Measurements from ENCODE around the gene LRRC61.

Gene LRRC61

DNA sequence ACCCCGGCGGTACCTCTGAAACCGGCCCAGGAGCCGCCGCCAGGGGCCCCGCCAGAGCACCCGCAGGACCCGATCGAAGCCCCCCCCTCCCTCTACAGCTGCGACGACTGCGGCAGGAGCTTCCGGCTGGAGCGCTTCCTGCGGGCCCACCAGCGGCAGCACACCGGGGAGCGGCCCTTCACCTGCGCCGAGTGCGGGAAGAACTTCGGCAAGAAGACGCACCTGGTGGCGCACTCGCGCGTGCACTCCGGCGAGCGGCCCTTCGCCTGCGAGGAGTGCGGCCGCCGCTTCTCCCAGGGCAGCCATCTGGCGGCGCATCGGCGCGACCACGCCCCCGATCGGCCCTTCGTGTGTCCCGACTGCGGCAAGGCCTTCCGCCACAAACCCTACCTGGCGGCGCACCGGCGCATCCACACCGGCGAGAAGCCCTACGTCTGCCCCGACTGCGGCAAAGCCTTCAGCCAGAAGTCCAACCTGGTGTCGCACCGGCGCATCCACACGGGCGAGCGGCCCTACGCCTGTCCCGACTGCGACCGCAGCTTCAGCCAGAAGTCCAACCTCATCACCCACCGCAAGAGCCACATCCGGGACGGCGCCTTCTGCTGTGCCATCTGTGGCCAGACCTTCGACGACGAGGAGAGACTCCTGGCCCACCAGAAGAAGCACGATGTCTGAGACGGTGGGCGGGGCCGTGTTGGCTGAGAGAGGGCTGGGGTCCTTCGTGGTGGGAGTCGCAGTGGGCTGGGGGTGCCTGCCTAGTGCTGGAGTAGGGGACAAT, 49.3 kb downstream of the LRRC61 start:
- DNase-seq: no peak

DNA sequence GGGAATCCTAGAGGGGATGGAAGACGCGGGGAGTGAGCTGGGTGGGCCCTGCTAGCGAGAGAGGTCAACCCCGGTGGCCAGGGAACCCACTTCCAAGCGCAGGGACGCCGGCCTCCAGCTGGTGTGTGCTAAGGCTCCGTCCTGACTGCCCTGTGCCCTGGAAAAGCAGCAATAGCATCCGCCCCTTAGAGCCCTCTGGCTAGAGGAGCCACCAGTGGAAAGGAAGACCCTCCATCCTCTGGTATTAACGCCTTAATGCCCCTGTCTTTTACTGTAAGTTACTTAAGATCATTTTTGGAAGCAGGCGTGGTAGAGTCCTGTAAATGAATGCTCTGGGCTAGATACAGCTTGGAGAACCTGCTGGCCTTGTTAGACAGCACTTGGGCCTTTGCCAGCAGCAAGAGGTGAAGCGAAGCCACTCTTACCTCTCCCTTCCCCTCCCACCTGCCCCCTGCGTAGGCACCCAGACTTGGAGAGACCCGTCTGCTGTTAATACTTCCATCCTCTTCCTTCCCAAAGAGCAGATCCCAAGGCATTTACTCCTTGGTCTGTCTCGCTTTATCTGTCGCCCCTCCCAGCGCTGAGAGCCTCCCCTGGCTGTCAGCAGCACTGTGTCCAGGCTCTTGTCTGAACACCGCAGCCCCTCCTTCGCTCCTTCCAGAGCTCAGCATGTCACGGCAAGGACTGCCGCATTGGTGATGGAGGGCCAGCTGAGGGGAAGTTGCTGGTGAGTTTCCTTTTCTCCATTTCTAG, 50.1 kb downstream of the LRRC61 start:
- DNase-seq: no peak

GRCh38 chr7:150374026-150374425, 50.9 kb downstream of the LRRC61 start:
- no peak for DNase-seq

DNA sequence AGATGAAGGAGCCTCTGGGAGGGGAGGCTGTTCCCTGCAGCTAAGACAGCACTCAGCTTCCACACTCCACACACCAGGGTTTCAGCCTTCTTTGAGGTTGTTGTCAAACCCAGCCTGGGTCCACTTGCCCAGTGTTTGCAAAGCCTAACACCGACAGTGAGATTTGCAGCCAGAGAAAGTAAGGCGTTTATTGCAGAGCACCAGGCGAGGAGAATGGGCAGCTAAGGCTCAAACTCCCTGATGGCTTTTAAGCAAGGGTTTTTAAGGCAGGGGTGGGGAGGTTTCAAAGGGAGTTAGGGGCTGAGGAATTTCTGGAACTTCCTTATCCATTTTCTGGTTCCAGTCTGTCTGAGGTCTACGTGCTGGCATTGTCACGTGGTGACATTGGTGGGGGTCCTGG, 51.3 kb downstream of the LRRC61 start:
- no peak for DNase-seq

DNA sequence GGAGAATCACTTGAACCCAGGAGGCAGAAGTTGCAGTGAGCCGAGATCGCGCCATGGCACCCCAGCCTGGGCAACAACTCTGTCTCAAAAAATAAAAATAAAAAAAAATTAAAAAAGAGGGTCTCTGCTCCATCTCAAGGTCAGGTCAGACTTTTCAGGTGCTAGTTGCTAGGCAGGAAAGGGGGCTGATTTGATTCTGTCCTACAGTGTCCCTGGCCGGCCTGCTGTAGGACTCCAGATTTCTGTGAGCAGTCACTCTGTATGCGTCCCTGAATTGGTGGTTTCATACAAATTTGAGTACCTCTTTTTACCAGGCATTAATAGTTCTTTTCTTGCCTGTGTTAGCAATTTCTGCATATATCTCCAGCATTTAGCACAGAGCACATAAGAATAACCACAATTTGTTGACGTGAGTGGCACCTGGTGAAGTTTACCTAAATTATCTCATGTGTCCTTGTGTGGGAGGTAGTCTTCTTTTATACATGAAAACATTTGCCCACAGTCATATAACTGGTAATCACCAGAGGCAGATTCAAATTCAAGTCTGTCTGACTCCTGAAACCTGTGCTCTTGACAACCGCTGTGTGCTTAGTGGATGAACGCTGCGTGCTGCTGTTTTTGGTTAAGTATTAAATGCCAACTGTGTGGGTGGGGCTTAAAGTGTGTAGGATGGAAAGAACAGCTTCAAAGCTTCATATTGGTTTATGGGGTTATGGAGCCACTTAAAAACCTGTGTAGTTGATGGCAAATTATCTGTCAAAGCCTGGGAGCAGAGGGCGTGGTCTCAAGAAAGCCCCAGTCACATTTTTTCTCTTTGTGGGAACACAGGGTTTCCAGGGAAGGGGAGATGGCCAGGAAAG, 52.7 kb downstream of the LRRC61 start:
- DNase-seq: peak in 5 of 6 experiments; percentile 15 to 51 (median 19)

DNA sequence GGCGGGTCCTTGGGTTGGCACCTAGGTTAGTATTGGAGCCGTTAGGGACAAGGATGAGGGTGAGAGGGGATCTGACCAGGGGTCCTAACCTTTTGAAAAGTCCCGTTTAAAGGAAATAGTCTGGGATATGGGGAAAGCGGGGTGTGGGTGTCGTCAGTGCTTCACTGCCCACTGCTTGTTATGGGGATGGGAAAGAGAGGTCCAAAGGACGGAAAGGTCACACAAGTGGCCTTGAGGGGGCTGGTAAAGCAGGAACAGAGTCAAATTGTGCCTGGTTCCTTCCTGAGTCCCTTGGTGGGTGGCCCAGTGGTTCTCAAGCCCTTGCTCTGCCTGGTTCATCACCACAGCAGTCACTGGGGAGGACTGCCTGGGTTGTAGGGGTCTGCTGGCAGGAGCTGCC, 53.4 kb downstream of the LRRC61 start:
- DNase-seq: no peak

DNA sequence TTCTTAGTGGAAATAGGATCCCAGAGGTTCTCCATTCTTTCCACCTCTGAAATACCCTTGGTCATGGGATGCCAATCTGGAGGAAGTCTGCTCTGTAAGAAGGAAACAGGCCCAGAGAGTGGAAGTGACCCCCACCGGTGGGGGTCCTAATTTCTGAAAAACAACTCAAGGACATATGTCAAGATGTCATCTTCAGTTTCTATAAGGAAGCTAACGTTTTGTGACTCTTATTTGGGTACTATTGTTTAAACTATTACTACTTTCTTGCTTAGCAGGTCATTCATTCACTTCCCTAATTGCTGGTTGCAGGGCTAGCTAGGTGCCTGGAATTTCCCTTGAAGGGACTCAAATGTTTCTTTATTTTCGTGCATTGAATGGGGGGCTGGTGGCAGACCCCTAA, 54.0 kb downstream of the LRRC61 start:
- no peak for DNase-seq

DNA sequence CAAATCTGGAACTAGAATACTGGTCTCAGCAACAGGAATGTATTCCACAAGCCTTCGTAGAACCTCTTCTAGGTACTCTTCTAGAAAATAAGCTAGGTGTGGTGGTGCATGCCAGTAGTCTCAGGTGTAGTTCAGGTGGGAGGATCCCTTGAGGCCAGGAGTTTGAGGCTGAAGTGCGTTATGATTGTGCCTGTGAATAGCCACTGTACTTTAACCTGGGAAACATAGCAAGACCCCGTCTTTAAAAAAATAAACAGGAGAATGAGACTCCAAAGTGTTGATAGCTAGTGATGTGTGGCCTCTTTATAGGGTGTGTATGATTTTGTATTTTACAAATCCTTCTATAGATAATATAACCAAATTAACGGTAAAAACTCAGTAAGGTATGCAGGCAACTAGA, 54.5 kb downstream of the LRRC61 start:
- DNase-seq: no peak

- DNase-seq: peak in 5 of 6 experiments; percentile 13 to 59 (median 47)
Observed at GRCh38 chr7:150378115-150378852, 55.1 kb downstream of the LRRC61 start.

- peak; percentile 83 to 91 (median 88) for DNase-seq
Observed at GRCh38 chr7:150378853-150379440, 55.8 kb downstream of the LRRC61 start, which contains the start of gene ZNF775. ZNF775 (plus strand) TSS chr7:150379330; CDS start chr7:150388471, 9,141 bp downstream.

DNA sequence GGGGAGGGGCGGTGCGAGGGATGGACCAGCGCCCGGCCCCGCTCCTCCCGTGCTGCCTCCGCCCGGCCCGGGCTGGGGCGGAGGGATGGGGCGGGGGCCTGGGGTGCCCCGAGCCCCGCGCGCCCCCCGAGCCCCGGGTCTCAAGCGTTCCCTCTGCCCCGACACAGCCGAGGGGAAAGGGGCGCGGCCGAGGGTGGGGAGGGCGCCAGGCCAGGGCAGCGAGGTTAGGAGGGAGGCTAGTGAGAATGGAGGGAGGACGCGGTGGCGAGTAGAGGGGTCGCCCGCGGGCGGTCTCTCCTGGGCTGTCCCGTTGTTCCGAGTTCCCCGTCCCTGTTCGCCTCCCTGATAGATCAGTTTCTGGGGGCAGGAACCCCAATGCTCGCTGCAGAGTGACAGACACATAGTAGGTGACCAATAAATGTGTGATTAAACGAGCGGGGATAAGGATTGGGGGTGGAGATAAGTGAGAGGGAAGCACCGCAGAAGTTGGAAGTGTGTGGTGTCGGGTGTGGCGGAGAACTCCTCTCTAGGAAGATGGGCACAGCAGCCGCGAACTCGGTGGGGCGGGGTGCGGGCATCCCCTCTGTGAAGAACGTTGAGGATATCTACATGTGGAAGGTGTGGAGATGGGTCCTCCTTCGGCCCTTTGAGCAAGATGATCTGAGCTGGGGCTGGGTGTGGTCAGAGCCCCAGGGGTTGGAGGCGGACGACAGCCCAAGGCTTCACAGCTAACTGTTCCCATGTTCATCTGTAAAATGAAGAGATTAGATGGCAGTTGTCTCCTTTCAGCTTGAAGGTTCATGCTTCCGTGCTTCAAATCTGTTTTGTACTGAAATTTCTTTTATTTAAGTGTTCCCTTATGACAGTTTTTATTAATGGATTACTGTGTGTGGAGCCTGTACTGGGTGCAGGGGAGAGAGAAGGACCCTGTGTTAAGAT, 56.6 kb downstream of the LRRC61 start:
- peak in 2 of 6 experiments; percentile 14 to 30 for DNase-seq

DNA sequence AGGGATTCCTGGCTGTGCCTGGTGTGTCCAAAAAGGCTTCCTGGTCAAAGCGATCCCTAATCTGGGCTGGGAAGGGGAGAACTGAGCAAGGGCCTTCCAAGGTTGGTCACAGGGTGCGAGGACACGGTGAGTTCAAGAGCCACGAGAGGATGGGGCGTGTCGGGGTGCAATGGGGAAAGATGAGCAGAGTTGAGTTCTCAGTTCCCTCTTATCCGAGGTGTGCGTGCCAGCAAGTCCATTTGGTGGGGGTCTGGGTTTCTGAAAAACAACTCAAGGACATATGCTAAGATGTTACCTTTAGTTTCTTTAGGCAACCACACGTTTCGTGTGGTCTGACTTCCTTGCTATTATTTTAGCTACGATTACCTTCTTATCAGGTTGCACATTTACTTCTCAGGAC, 57.3 kb downstream of the LRRC61 start:
- no peak for DNase-seq

- no peak for DNase-seq
Observed at GRCh38 chr7:150381096-150381495, 57.9 kb downstream of the LRRC61 start.

GRCh38 chr7:150381785-150382122, 58.6 kb downstream of the LRRC61 start:
- DNase-seq: no peak

- no peak for DNase-seq
Observed at GRCh38 chr7:150382123-150382843, 59.1 kb downstream of the LRRC61 start.

DNA sequence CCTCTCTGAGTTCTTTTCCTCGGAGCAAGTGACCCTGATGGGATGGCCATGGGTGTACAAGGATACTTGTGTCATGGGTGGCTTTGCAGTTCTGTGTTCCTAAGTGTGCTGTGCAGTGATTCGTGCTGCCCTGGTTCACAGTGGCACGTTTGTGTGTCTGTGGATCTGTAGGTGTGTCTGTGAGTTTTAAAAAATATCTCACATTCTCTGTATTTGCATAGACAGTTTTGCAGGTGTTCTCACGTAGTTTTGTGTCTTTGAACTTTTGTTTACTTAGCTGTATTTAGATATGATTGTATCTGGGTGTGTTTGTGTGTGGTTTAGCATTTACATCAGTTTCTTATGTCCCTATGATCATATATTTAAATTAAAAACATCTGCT, 59.7 kb downstream of the LRRC61 start:
- no peak for DNase-seq

- DNase-seq: no peak
Observed at GRCh38 chr7:150383710-150384397, 60.7 kb downstream of the LRRC61 start.

GRCh38 chr7:150384406-150385301, 61.5 kb downstream of the LRRC61 start:
- DNase-seq: no peak

DNA sequence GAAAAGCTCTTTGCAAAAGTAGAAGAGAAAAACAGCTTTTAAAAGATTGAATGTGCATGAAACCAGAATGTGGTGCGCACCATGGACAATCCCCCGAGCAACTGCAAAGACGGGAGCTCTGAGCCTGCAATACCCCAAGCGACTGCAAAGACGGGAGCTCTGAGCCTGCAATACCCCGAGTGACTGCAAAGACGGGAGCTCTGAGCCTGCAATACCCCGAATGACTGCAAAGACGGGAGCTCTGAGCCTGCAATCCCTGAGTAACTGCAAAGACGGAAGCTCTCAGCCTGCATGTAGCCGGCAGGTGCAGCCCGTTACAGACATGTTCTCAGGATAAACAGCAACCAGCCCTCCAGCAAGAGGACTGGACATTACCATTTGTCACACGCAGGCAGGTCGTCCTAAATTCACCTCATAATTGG, 62.2 kb downstream of the LRRC61 start:
- no peak for DNase-seq

Data from stimulated activated naive CD4-positive, alpha-beta T cell (primary cell).